Activated naive CD4-positive, alpha-beta T cell treated with anti-CD3 and anti-CD28 coated beads, Interleukin-2, amount 50 U/mL, for 24 hours (primary cell): ENCODE results near the gene IMMP2L.
"Not testable (repeated sequence)": the region's sequence is repeated elsewhere in the genome, so short reads cannot be mapped to it uniquely, and the experiment has no call there.

ENCODE experiments used
- H3K27ac Mint-ChIP-seq: one replicate; pipeline ENCODE4 v1.8.0; 2021; ENCODE audit warnings: mild to moderate bottlenecking, mixed read lengths
- H3K27me3 Mint-ChIP-seq: one replicate; pipeline ENCODE4 v1.8.0; 2021; ENCODE audit warnings: mixed read lengths
- H3K36me3 Mint-ChIP-seq: one replicate; pipeline ENCODE4 v1.8.0; 2021; ENCODE audit warnings: mixed read lengths
- H3K4me1 Mint-ChIP-seq: one replicate; pipeline ENCODE4 v1.8.0; 2021; ENCODE audit warnings: mixed read lengths
- H3K4me3 Mint-ChIP-seq: one replicate; pipeline ENCODE4 v1.8.0; 2021; ENCODE audit warnings: mild to moderate bottlenecking, mixed read lengths
- H3K9me3 Mint-ChIP-seq: one replicate; pipeline ENCODE4 v1.8.0; 2021; ENCODE audit warnings: mixed read lengths

Gene IMMP2L

GRCh38 chr7:111529507-111530355 lies 32.6 kb downstream of the IMMP2L start:
- Mint-ChIP-seq H3K9me3 (no peaks in the 10 kb centered on the region), H3K36me3 (peaks cover 12% of the 10 kb centered on the region), H3K27me3 (no peaks in the 10 kb centered on the region), H3K4me3 (no peak overlapping the region), H3K4me1 (peaks cover 31% of the 10 kb centered on the region), H3K27ac (no peak overlapping the region)

GRCh38 chr7:111528331-111528730 lies 34.0 kb downstream of the IMMP2L start:
- Mint-ChIP-seq H3K9me3 (no peaks in the 10 kb centered on the region), H3K27ac (no peak overlapping the region), H3K4me3 (no peak overlapping the region), H3K4me1 (peaks cover 30% of the 10 kb centered on the region), H3K27me3 (no peaks in the 10 kb centered on the region), H3K36me3 (peaks cover 18% of the 10 kb centered on the region)

- H3K27me3 Mint-ChIP-seq, result no peaks in the 10 kb centered on the region
- peaks cover 28% of the 10 kb centered on the region for H3K4me1 Mint-ChIP-seq
- no peak overlapping the region for H3K27ac Mint-ChIP-seq
- H3K9me3 Mint-ChIP-seq, result no peaks in the 10 kb centered on the region
- no peak overlapping the region for H3K4me3 Mint-ChIP-seq
- peaks cover 19% of the 10 kb centered on the region for H3K36me3 Mint-ChIP-seq
Measured at GRCh38 chr7:111527545-111527944, 34.7 kb downstream of the IMMP2L start.

- peaks cover 11% of the 10 kb centered on the region for H3K9me3 Mint-ChIP-seq
- no peak overlapping the region for H3K27ac Mint-ChIP-seq
- peaks cover 24% of the 10 kb centered on the region for H3K4me1 Mint-ChIP-seq
- H3K36me3 Mint-ChIP-seq, result peaks cover 33% of the 10 kb centered on the region
- no peak overlapping the region for H3K4me3 Mint-ChIP-seq
- no peaks in the 10 kb centered on the region for H3K27me3 Mint-ChIP-seq
Measured at GRCh38 chr7:111525100-111525499, 37.2 kb downstream of the IMMP2L start.

GRCh38 chr7:111521660-111522059 lies 40.6 kb downstream of the IMMP2L start:
- Mint-ChIP-seq H3K36me3 (peaks cover 47% of the 10 kb centered on the region), H3K4me3 (no peak overlapping the region), H3K27ac (no peak overlapping the region), H3K27me3 (no peaks in the 10 kb centered on the region), H3K4me1 (peaks cover 9% of the 10 kb centered on the region), H3K9me3 (peaks cover 11% of the 10 kb centered on the region)

- no peak overlapping the region for H3K4me3 Mint-ChIP-seq
- no peaks in the 10 kb centered on the region for H3K4me1 Mint-ChIP-seq
- peaks cover 41% of the 10 kb centered on the region for H3K36me3 Mint-ChIP-seq
- H3K27ac Mint-ChIP-seq, result no peak overlapping the region
- H3K9me3 Mint-ChIP-seq, result peaks cover 11% of the 10 kb centered on the region
- H3K27me3 Mint-ChIP-seq, result no peaks in the 10 kb centered on the region
Measured at GRCh38 chr7:111518264-111518663, 44.0 kb downstream of the IMMP2L start.

- Mint-ChIP-seq H3K4me1 (peaks cover 4% of the 10 kb centered on the region), H3K36me3 (peaks cover 41% of the 10 kb centered on the region)
Measured at GRCh38 chr7:111517549-111517951, 44.7 kb downstream of the IMMP2L start.

GRCh38 chr7:111516612-111517011 lies 45.7 kb downstream of the IMMP2L start:
- H3K27ac Mint-ChIP-seq, result no peak overlapping the region
- peaks cover 42% of the 10 kb centered on the region for H3K36me3 Mint-ChIP-seq
- no peaks in the 10 kb centered on the region for H3K27me3 Mint-ChIP-seq
- H3K4me1 Mint-ChIP-seq, result peaks cover 9% of the 10 kb centered on the region
- peaks cover 5% of the 10 kb centered on the region for H3K9me3 Mint-ChIP-seq
- H3K4me3 Mint-ChIP-seq, result no peak overlapping the region

More at GRCh38 chr7:111517549-111517951, 44.7 kb downstream of the IMMP2L start:
- peaks cover 11% of the 10 kb centered on the region for H3K9me3 Mint-ChIP-seq
- H3K4me3 Mint-ChIP-seq, result no peak overlapping the region
- H3K27ac Mint-ChIP-seq, result no peak overlapping the region
- no peaks in the 10 kb centered on the region for H3K27me3 Mint-ChIP-seq

GRCh38 chr7:111513566-111513965 lies 48.7 kb downstream of the IMMP2L start:
- Mint-ChIP-seq H3K36me3 (peaks cover 22% of the 10 kb centered on the region), H3K4me3 (no peak overlapping the region), H3K4me1 (peaks cover 17% of the 10 kb centered on the region), H3K9me3 (no peaks in the 10 kb centered on the region), H3K27ac (no peak overlapping the region), H3K27me3 (no peaks in the 10 kb centered on the region)

- no peaks in the 10 kb centered on the region for H3K27me3 Mint-ChIP-seq
- H3K4me1 Mint-ChIP-seq, result peaks cover 21% of the 10 kb centered on the region
- no peak overlapping the region for H3K27ac Mint-ChIP-seq
- H3K36me3 Mint-ChIP-seq, result peaks cover 27% of the 10 kb centered on the region
- H3K4me3 Mint-ChIP-seq, result no peak overlapping the region
- H3K9me3 Mint-ChIP-seq, result no peaks in the 10 kb centered on the region
Measured at GRCh38 chr7:111511845-111512244, 50.4 kb downstream of the IMMP2L start.

- Mint-ChIP-seq H3K36me3 (peaks cover 29% of the 10 kb centered on the region), H3K4me3 (no peak overlapping the region), H3K27ac (no peak overlapping the region), H3K9me3 (no peaks in the 10 kb centered on the region), H3K27me3 (no peaks in the 10 kb centered on the region), H3K4me1 (peaks cover 21% of the 10 kb centered on the region)
Measured at GRCh38 chr7:111510584-111511378, 51.5 kb downstream of the IMMP2L start.

- Mint-ChIP-seq H3K27ac (no peak overlapping the region), H3K4me3 (no peak overlapping the region), H3K27me3 (no peaks in the 10 kb centered on the region), H3K4me1 (peaks cover 21% of the 10 kb centered on the region), H3K9me3 (no peaks in the 10 kb centered on the region), H3K36me3 (peaks cover 29% of the 10 kb centered on the region)
Measured at GRCh38 chr7:111510062-111510461, 52.2 kb downstream of the IMMP2L start.

GRCh38 chr7:111509288-111509687 lies 53.0 kb downstream of the IMMP2L start:
- no peak overlapping the region for H3K4me3 Mint-ChIP-seq
- no peaks in the 10 kb centered on the region for H3K27me3 Mint-ChIP-seq
- peaks cover 27% of the 10 kb centered on the region for H3K36me3 Mint-ChIP-seq
- no peaks in the 10 kb centered on the region for H3K9me3 Mint-ChIP-seq
- H3K4me1 Mint-ChIP-seq, result peaks cover 21% of the 10 kb centered on the region
- no peak overlapping the region for H3K27ac Mint-ChIP-seq

GRCh38 chr7:111508387-111508786 lies 53.9 kb downstream of the IMMP2L start:
- peak overlapping the region; percentile 46 for H3K27ac Mint-ChIP-seq

GRCh38 chr7:111505422-111505821 lies 56.9 kb downstream of the IMMP2L start:
- H3K9me3 Mint-ChIP-seq, H3K4me3 Mint-ChIP-seq, H3K4me1 Mint-ChIP-seq, H3K27me3 Mint-ChIP-seq, H3K27ac Mint-ChIP-seq: not testable (repeated sequence)
- peaks cover 21% of the 10 kb centered on the region for H3K36me3 Mint-ChIP-seq

More at GRCh38 chr7:111508387-111508786, 53.9 kb downstream of the IMMP2L start:
- Mint-ChIP-seq H3K4me1 (peaks cover 21% of the 10 kb centered on the region), H3K27me3 (no peaks in the 10 kb centered on the region), H3K4me3 (no peak overlapping the region), H3K36me3 (peaks cover 23% of the 10 kb centered on the region), H3K9me3 (no peaks in the 10 kb centered on the region)

GRCh38 chr7:111501799-111502198 lies 60.5 kb downstream of the IMMP2L start:
- not testable (repeated sequence) for H3K27ac Mint-ChIP-seq, H3K4me3 Mint-ChIP-seq, H3K9me3 Mint-ChIP-seq, H3K27me3 Mint-ChIP-seq
- Mint-ChIP-seq H3K36me3 (peaks cover 13% of the 10 kb centered on the region), H3K4me1 (peaks cover 16% of the 10 kb centered on the region)
